GM18870 (cell line): Measurements from ENCODE around the gene SCPEP1.

ENCODE experiments used
- ATAC-seq: cut with Tn5 transposase; IDR thresholded peaks from one replicate; pipeline ENCODE4 v1.9.1; 2021; ENCODE audit warnings: moderate library complexity; ENCODE audit not compliant: unreplicated experiment

Gene SCPEP1

DNA sequence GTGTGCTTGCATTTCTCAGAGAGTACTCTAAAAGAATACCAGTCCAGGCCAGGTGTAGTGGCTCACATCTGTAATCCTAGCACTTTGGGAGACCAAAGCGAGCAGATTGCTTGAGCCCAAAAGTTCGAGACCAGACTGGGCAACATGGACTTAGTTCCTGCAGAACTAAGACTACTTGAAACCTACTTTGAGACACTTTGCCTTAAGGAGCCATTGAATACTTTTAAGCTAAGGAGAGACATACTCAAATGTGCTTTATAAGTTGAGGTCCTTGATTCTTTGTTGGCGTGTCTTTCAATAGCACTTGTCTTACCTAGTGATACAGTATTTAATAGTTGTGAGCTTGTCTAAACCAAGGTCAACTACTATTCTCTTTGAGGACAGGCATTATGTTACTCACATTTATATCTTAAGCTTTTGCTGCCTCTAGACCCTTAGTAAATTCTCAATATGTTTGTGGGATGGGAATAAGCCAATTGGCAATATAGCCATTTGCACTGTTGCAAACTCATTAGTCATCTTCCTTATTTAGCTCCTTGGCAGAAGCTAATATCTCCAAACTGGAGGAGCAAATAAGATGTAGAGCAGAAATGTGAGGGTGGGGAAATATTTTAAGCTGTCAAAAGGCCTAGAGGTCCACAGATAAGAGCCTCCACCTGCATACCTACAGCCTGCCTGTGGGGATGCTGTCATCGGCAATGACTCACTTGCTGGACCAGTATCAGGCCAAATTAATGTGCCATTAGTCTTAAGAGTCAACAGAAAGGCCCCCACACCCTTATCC is 16.3 kb downstream of the SCPEP1 start:
- ATAC-seq, result no peak

DNA sequence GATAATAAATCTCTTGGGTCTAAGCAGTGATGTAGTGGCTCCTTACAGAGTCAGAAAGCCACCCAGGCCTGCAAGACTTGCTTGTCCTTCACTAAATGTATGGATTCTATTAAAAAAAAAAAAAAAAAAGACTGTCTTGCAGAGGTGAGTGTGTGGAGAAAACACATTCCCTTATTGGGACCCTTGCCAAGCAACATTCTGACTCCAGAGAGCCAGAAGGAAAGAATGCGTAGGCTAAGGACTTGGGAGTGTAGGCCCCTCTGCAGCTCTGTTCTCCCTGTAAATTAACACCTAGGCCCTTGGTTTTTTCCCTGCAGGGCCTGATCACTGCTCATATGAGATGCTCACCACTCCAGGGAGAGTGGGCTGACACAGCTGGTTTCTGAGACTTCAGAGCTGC is 17.8 kb downstream of the SCPEP1 start:
- ATAC-seq, result no peak

DNA sequence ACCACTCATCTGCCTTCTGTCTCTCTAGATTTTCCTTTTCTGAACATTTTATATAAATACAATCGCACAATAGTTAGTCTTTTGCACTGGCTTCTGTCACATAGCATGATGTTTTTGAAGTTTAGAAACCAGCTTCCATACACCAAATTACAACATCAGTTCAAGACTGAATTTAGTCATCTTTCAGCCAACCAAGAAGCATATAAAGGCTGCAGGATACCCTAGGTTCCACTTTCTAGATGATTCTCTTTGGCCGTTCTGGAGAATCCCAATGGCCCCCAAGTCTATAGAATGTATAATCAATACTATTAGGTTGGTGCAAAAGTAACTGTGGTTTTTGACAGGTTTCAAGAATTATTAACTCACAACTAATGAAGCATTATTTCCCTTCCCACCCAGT is 19.4 kb downstream of the SCPEP1 start:
- ATAC-seq, result no peak

DNA sequence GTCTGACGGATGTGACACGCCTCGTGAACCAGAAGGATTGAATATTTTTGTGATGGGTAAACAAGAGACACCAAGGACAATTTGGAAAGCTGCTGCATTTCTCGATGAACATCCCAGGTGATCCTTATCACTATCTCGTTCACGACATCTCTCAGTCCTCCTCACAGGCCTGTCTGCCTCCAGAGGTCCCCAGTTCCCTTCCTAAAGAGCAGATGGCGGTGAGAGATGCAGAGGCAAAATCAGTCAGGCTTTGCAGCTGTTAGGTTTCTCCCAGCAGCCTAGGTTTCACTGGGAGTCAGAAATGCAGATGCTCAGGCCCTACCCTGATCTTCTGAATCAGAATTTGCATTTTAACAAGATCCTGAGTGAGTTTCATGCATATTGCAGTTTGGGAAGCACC is 23.6 kb downstream of the SCPEP1 start:
- ATAC-seq, result no peak

DNA sequence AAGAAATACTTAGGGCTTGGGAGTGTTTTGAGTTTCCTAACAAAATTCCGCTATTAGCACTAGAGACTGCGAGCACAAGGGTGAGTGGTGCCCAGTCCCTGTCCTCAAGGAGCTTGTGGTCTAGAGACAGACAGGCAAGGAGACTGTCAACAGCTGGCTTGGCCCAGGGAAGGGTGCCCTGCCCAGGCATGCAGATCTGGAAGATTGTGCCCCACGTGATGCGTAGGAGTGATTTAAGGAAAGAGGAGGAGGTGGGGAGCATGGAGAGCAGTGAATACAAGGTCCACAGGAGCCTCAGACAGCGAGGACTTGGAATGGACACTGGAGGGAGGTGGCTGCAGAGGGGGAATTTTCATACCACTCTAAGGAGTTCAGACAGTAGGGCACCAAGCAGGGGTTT is 25.0 kb downstream of the SCPEP1 start:
- ATAC-seq, result no peak

DNA sequence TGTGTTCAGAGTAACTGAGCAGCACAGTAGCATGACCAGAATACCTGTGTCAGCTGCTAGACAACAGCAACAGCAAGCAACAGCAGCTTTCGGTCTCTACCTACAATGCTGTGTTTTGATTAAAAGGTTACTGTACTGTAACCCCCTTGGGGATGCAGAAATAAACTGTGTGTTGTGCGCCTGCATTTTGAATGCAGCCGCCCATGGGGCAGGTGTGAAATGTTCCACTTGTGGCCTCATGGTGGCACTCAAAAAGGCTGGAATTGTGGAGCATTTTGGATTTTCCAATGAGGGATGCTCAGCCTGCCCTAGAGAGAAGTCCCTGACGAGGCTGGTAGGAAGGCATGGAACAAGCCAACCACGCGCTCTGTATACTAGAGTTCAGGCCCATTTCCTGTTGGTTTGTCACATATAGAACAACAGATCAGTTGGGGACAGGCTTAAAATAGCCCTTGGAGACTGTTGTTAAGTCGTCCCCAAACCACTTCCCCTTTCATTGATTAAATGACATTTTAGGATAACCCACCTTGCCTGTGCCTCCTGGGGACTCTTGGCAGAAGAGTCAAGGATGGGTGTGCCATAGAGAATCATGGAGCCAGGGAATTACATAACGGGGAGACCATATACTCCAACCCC is 27.1 kb downstream of the SCPEP1 start:
- peak; percentile 78 for ATAC-seq

DNA sequence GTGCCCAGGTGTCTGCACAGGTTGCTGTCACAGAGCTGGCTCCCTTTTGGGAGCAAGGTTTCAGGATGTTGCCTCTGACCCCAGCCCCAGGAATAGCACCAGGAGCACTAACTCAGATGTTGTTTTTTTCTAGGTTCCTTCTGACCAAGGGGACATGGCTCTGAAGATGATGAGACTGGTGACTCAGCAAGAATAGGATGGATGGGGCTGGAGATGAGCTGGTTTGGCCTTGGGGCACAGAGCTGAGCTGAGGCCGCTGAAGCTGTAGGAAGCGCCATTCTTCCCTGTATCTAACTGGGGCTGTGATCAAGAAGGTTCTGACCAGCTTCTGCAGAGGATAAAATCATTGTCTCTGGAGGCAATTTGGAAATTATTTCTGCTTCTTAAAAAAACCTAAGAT is 28.1 kb downstream of the SCPEP1 start:
- ATAC-seq, result no peak

DNA sequence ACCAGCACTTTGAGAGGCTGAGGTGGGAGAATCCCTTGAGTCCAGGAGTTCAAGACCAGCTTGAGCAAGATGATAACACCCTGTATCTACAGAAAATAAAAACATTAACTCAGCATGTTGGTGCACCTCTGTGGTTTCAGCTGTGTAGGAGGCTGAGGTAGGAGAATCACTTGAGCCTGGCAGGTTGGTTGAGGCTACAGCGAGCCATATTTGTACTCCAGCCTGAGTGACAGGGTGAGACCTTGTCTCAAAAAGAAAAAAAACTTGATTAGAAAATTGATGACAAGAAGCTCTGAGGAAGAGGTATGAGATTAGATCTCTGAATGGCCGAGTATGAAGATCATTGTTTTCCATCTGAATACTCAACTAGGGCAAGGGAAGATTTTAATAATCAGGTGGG is 31.0 kb downstream of the SCPEP1 start:
- ATAC-seq, result no peak

DNA sequence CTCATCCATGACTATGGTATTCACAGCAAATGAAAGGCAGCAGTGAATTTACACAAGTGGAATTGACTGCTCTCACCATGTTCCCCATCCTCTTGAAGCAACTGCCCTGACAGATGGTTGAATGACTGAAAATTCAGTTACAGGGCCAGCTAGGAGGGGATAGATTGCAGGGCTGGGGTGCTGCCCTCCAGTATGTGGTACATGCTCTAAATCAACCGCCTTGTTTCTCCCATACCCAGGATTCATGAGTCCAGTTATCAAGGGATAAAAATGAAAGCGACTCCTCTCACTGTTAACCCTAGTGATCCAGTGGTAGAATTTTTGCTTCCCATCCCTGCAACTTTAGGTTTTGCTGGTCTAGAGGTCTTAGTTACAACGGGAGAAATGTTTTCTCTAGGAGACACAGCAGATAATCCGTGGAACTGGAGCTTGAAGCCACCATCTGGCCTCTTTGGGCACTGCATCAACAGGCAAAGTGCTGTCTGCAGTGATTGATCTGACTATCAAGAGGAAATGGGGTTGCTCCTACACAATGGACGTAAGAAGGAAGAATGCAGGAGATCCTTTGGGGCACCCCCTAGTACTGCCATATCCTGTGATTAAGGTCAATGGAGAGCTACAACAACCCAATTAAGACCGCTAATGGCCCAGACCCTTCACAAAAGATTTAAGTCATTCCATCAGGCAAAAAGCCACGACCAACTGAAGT is 32.0 kb downstream of the SCPEP1 start:
- no peak for ATAC-seq

DNA sequence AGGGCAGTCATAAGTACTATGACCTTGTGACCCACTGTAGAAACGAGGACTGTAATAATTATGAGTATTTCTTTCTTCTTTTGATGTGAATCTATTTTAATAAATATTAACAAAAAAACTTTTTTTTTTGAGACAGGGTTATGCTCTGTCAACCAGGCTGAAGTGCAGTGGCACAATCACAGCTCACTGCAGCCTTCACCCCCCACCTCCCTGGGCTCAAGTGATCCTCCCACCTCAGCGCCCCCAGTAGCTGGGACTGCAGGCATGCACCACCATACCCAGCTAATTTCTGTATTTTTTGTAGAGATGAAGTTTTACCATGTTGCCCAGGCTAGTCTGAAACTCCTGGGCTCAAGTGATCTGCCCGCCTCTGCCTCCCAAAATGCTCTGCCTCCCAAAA is 32.6 kb downstream of the SCPEP1 start:
- no peak for ATAC-seq

DNA sequence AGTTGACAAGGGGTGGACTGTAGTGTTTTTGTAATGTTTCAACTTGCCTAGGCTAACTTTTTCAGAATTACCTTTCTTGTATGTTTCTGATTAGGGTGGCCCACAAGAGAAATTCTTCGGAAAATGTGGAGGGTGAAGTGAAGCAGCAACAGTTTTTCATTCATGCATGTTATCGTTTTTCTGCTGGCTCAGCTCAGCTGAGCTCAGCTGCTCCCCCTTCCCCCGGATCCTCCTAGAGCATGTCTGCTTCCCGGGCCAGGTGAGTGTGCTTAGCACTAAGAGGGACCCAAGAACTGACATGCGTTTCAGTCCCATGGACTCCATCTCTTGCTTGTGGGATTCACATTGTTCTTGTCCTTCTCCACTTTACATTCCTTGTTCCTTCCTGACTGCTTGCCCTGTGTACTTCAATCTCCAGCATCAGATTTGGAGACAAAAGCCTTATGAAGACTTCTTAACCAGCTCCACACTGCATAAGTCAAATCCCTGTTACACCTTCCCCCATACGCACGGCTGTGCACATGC is 33.6 kb downstream of the SCPEP1 start:
- ATAC-seq, result no peak

DNA sequence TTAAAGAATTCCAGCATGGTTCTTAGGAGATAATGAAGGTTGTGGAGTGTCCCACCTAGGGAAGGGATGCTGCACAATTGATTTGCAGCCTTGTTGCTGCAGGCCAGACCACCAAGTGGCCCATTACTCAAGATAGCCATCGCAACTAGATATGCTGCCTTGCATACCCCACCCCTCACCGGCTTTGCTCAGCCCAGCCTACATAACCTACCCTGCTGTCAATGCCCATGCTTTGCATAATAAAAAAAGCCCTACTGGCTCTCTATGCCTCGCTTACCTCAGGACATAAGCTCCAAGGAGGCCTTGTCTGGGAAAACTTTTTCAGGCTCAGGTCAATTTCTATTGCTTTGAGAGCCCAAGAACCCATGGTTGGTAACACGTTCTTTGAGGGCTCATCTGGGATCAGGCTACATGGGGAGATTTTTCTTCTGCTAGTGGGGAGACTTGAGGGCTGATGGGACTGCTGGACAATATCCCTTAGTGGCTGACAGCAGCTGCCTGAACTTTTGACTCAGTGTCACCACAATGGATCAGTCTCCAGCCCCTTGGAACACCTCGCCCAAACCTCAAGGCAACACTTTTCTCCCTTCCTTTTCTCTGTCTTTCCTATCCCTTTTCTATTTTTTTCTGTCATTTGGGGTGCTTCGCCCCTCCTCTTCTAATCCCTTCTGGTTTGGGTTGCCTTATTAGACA is 38.3 kb downstream of the SCPEP1 start:
- ATAC-seq, result no peak

DNA sequence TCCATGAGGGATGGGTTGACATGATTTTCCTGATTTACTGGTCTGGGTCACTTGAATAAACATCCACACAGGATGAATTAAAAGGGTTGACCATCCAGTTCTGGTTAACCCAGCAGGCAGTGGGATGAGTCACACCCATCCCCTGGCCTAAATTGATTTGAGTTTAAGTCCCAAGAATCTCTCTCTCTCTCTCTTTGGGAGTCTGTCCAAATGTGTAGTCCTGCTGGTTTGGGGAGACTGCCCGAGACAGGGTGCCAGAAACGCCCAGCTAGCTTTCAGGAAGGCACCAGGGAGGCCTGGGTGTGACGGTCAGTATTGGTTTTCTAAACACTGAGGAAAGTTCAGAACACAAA is 38.8 kb downstream of the SCPEP1 start:
- no peak for ATAC-seq

DNA sequence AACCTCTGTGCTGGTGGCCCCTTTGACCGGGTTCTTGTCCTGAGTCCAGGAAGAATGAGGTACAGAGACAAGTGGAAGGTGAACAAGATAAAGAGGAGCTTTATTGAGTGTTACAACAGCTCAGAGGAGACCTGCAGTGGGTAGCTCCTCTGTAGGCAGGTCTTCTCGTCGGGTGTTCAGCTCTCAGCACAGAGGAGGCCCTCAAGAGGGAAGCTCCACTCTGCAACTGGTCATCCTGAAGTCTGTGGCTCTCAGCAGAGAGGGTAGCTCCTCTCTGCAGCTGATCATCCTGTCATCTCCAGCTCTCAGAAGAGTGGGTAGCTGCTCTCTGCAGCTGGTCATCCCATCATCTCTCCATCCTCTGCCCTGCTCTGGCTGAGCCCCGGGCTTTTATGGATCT is 39.7 kb downstream of the SCPEP1 start:
- ATAC-seq, result no peak

DNA sequence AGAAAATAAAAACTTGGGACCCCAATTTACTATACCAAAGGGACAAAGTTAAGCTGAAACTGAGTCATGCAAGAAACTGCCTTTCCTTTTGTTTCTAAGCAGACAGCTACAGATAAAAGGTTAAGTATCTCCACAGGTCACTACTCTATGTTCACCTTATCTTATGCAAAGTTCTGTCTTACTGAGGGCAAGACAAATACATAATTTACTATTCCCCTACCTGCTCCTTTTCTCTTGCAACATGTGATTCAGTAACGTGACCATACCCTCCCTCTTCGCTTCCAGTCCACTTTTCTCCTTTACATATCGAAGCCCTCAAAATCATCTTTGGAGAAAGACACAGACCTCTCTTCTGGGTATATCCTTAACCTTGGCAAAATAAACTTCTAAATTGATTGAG is 42.3 kb downstream of the SCPEP1 start:
- no peak for ATAC-seq

DNA sequence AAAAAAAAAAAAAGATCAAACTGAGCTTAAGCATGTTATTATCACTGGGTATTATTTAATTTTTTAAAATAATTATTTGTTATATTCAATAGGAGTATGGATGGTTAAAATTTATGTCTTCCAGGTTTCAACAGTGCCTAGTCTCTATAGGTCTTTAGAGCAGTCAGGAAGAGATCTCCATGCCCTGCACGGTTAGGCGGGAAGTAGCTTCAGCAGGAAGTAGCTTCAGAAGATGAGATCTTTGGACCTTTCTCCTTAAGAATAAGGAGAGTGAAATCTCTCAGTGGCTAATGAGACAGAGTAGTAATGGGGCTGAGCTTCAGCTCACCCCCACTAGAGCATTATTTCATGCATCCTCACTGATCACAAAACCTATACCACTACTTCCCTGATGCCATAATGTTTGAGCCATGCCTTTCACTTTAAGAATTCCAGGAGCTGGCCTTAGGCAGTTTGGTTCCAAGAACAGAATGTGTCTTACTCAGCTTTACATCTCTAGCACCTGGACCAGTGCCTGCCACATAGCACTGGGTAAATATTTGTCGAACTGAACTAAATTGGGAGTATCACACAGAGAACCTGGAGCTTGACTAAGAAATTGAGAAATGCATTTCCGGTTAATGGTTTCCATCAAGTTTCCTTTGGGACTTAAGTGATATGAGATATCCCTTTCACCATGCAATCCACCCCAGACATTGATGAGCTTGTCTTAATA is 43.5 kb downstream of the SCPEP1 start:
- ATAC-seq, result no peak

DNA sequence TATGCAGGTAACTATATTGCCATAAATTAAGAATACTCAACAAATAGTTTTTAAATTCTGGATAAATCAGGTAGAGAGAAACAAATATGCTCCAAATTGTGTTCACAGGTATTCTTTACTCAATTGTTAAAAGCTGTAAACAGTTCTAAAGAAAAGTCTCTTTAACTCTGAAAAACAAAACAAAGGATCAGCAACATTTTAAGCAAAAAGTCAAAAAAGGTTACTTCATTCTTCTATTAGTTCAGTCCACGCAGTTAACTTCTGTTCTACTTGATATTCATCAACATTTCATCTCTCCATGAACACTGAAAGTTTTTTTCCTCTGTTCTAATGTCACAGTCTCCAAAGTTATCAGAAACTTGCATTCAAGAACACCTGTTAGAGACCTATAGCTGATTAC is 47.9 kb downstream of the SCPEP1 start:
- ATAC-seq, result no peak

DNA sequence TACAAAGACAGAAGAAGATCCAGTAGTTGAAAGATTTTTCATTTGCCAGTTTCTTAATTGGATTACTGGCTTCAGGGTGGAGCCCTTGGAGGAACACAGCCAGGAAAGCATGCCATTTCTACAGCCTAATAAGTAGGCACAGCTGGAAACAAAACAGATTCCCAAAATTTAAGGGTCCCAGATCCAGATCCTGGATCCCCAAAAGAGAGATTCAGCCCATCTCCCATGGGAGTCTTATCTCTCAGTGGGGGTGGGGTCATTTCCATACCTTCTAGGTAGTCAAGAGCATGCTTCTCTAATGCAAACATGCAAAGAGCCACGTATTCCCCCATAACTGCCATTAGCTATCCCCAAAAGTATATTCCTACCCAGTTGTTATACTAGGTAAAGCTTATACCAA is 49.9 kb downstream of the SCPEP1 start:
- ATAC-seq, result no peak

DNA sequence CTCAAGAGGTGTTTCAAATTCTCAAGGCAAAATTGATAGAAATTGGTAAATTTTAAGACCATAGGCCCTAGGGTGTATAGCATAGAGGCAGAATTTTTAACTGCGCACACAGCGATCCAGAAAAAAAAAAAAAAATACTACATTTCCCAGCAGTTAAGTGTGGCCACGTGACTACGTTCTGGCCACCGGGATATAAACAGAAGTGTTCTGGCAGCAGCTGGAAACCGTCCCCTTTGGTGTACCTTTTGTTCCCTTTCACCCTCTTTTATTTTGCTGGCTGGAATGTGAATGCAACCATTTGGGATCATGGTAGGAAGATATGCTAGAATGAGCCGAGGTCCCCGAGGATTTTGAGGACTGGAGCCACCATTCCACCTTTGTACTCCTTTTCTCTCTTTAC is 54.4 kb downstream of the SCPEP1 start:
- no peak for ATAC-seq

DNA sequence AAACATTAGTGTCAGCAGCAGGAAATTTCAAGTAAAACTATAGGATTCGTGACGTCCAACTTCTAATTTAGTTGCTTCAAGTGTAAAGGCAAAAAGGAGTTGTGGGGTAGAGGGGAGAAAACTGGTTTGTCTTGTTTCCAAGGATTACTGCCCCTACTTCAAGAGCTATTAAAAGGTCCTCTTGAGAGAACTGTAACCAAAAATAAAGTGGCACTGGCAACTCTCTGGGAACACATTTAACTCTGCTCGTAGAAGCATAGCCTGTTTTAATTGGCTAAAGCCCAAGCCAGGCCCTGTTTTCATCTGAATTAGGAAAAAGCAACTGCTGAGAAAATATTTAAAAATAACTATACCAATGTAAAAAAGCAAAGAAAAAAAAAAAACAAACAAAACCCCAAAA is 55.4 kb downstream of the SCPEP1 start:
- ATAC-seq, result no peak
